Trophoblast cell (in vitro differentiated cells and primary cell): Measurements from ENCODE around the gene GDF15.

ENCODE experiments used
- DNase-seq, 2 donors: peaks; one replicate each; pipeline ENCODE4 v3.0.0-alpha.2; 2016
- H2AFZ ChIP-seq: 2 replicates; pipeline ENCODE4 v1.6.1; 2013; ENCODE audit warnings: low read length, moderate library complexity, mild to moderate bottlenecking; ENCODE audit not compliant: insufficient read depth, poor library complexity
- H2AK5ac ChIP-seq: 2 replicates; pipeline ENCODE4 v1.6.1; 2013; ENCODE audit warnings: mild to moderate bottlenecking, low read length
- H2BK120ac ChIP-seq: 2 replicates; pipeline ENCODE4 v1.6.1; 2013; ENCODE audit warnings: low read length, mild to moderate bottlenecking, moderate library complexity; ENCODE audit not compliant: insufficient read depth, poor library complexity
- H2BK12ac ChIP-seq: 2 replicates; pipeline ENCODE4 v1.6.1; 2013; ENCODE audit warnings: mild to moderate bottlenecking, low read length, moderate library complexity
- H2BK5ac ChIP-seq: 2 replicates; pipeline ENCODE4 v1.6.1; 2013; ENCODE audit warnings: low read length, low read depth, moderate library complexity, mild to moderate bottlenecking; ENCODE audit not compliant: poor library complexity
- H3K14ac ChIP-seq: 2 replicates; pipeline ENCODE4 v1.6.1; 2013; ENCODE audit warnings: mild to moderate bottlenecking, low read length
- H3K18ac ChIP-seq: 2 replicates; pipeline ENCODE4 v1.6.1; 2013; ENCODE audit warnings: mild to moderate bottlenecking, low read length
- H3K23ac ChIP-seq: 2 replicates; pipeline ENCODE4 v1.6.1; 2013; ENCODE audit warnings: low read length
- H3K27ac ChIP-seq: 2 replicates; pipeline ENCODE4 v1.5.1; 2013; ENCODE audit warnings: low read depth, mild to moderate bottlenecking, inconsistent platforms, low read length, moderate library complexity
- H3K27me3 ChIP-seq: 2 replicates; pipeline ENCODE4 v1.6.1; 2013; ENCODE audit warnings: inconsistent platforms, mild to moderate bottlenecking, low read length, moderate library complexity; ENCODE audit not compliant: insufficient read depth
- H3K36me3 ChIP-seq, 2 experiments: 1 replicate in 1 of 2; 2 replicates in 1 of 2; pipeline ENCODE4 v1.6.1; 2013; ENCODE audit warnings: low read length in 2 of 2, mild to moderate bottlenecking in 2 of 2, moderate library complexity in 1 of 2; ENCODE audit not compliant: insufficient read depth in 2 of 2, control insufficient read depth in 1 of 2
- H3K4ac ChIP-seq: 2 replicates; pipeline ENCODE4 v1.6.1; 2013; ENCODE audit warnings: low read depth, mild to moderate bottlenecking, low read length, moderate library complexity
- H3K4me1 ChIP-seq, 2 experiments: 1 replicate in 1 of 2; 2 replicates in 1 of 2; pipeline ENCODE4 v1.6.1; 2013; ENCODE audit warnings: low read length in 2 of 2, mild to moderate bottlenecking in 2 of 2, moderate library complexity in 1 of 2; ENCODE audit not compliant: insufficient read depth in 2 of 2, control insufficient read depth in 1 of 2
- H3K4me2 ChIP-seq: 2 replicates; pipeline ENCODE4 v1.6.1; 2013; ENCODE audit warnings: inconsistent platforms, mild to moderate bottlenecking, low read length, moderate library complexity
- H3K4me3 ChIP-seq: 2 replicates; pipeline ENCODE4 v1.5.1; 2013; ENCODE audit warnings: mild to moderate bottlenecking, low read depth, low read length, inconsistent platforms
- H3K79me1 ChIP-seq: one replicate; pipeline ENCODE4 v1.6.1; 2013; ENCODE audit warnings: low read length
- H3K79me2 ChIP-seq: 2 replicates; pipeline ENCODE4 v1.6.1; 2013; ENCODE audit warnings: low read length, mild to moderate bottlenecking; ENCODE audit not compliant: control insufficient read depth, insufficient read depth, poor library complexity
- H3K9ac ChIP-seq: 2 replicates; pipeline ENCODE4 v1.6.1; 2013; ENCODE audit warnings: mild to moderate bottlenecking, low read length
- H3K9me3 ChIP-seq: 2 replicates; pipeline ENCODE4 v1.6.1; 2013; ENCODE audit warnings: low read depth, mild to moderate bottlenecking, control low read depth, inconsistent platforms, low read length; ENCODE audit not compliant: insufficient read depth
- H4K12ac ChIP-seq: 2 replicates; pipeline ENCODE4 v1.6.1; 2013; ENCODE audit warnings: low read depth, mild to moderate bottlenecking, low read length, moderate library complexity
- H4K8ac ChIP-seq: 2 replicates; pipeline ENCODE4 v1.6.1; 2013; ENCODE audit warnings: low read depth, mild to moderate bottlenecking, low read length, moderate library complexity
- H4K91ac ChIP-seq: one replicate; pipeline ENCODE4 v1.6.1; 2013; ENCODE audit warnings: low read depth, mild to moderate bottlenecking, low read length, moderate library complexity
- WGBS: extraction: QIAGEN DNeasy Blood & Tissue Kit; methylation state at CpG from one replicate; pipeline ENCODE4 v1.1.7; 2013; ENCODE audit warnings: missing lambda C conversion rate; ENCODE audit not compliant: insufficient read length, insufficient coverage; ENCODE audit errors: extremely low coverage; 5-methylcytosine and 5-hydroxymethylcytosine counted together

GDF15 gene

DNA sequence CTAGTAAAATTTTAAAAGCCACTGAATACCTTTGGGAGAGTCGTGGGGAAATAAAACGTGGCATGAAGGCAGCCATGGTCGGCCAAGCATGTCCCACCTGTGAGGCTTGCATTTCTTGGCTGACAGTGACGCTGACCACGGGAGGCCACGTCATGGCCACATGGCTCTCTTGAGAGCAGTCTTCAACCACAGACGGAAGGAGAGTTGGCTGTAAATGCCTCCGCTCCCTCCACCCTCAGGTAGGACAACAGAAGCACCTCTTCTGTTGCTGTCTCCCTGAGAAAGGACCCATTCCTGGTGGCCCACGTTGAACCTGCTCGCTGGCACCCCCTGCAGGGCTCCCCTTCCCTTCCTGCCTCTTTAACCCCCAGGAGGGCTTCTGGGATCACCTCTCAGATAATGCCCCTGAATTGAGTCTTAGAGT lies 22.1 kb downstream of the GDF15 start:
- H4K8ac ChIP-seq: peak overlapping the region; percentile 56
- H3K4me3 ChIP-seq: no peak overlapping the region
- no peak overlapping the region for H4K12ac ChIP-seq
- WGBS: no CpG with 5 or more reads among the region's 10 CpGs
- peak overlapping the region; percentile 82 for H2BK12ac ChIP-seq
- no peaks in the 10 kb centered on the region for H3K4me1 ChIP-seq
- no peaks in the 10 kb centered on the region for H3K27me3 ChIP-seq
- no peak overlapping the region for H3K18ac ChIP-seq
- no peak overlapping the region for H3K4ac ChIP-seq
- no peak overlapping the region for H3K4me2 ChIP-seq
- H3K79me2 ChIP-seq: no peaks in the 10 kb centered on the region
- peaks cover 1% of the 10 kb centered on the region for H3K79me1 ChIP-seq
- H3K23ac ChIP-seq: no peak overlapping the region
- no peaks in the 10 kb centered on the region for H3K9me3 ChIP-seq
- H4K91ac ChIP-seq: no peak overlapping the region
- peak overlapping the region; percentile 5 for H3K14ac ChIP-seq
- no peaks in the 10 kb centered on the region for H3K36me3 ChIP-seq
- DNase-seq: peak; percentile 23 to 53
- H3K27ac ChIP-seq: no peak overlapping the region
- H2BK5ac ChIP-seq: no peak overlapping the region
- H3K9ac ChIP-seq: no peak overlapping the region
- H2AK5ac ChIP-seq: peak overlapping the region; percentile 93
- H2BK120ac ChIP-seq: peak overlapping the region; percentile 31
- no peak overlapping the region for H2AFZ ChIP-seq

GRCh38 chr19:18412610-18413239 lies 26.8 kb downstream of the GDF15 start:
- H3K23ac ChIP-seq: no peak overlapping the region
- no peak overlapping the region for H2BK12ac ChIP-seq
- H3K36me3 ChIP-seq: no peaks in the 10 kb centered on the region
- H3K27me3 ChIP-seq: no peaks in the 10 kb centered on the region
- H4K12ac ChIP-seq: no peak overlapping the region
- H3K9me3 ChIP-seq: peaks cover 1% of the 10 kb centered on the region
- no peak for DNase-seq
- no peak overlapping the region for H3K14ac ChIP-seq
- no peak overlapping the region for H4K8ac ChIP-seq
- no peak overlapping the region for H3K18ac ChIP-seq
- no peak overlapping the region for H3K4ac ChIP-seq
- no peak overlapping the region for H2BK120ac ChIP-seq
- H3K4me2 ChIP-seq: no peak overlapping the region
- H2BK5ac ChIP-seq: no peak overlapping the region
- peaks cover 13 to 15% of the 10 kb centered on the region in 2 experiments for H3K4me1 ChIP-seq
- no peak overlapping the region for H3K4me3 ChIP-seq
- no peak overlapping the region for H3K27ac ChIP-seq
- H3K79me2 ChIP-seq: peaks cover 5% of the 10 kb centered on the region
- no peak overlapping the region for H2AFZ ChIP-seq
- no peak overlapping the region for H2AK5ac ChIP-seq
- no CpG with 5 or more reads among the region's 16 CpGs for WGBS
- no peak overlapping the region for H3K9ac ChIP-seq
- no peak overlapping the region for H4K91ac ChIP-seq
- H3K79me1 ChIP-seq: peaks cover 13% of the 10 kb centered on the region

- Histone ChIP-seq H3K18ac (no peak overlapping the region), H2BK120ac (no peak overlapping the region), H3K9me3 (peaks cover 3% of the 10 kb centered on the region), H3K27ac (no peak overlapping the region), H3K36me3 (no peaks in the 10 kb centered on the region), H3K4me3 (no peak overlapping the region), H4K91ac (no peak overlapping the region), H3K14ac (no peak overlapping the region), H4K12ac (no peak overlapping the region), H3K4ac (no peak overlapping the region), H3K23ac (no peak overlapping the region), H3K4me1 (peaks cover 27 to 29% of the 10 kb centered on the region in 2 experiments), H3K79me1 (peaks cover 27% of the 10 kb centered on the region), H3K27me3 (no peaks in the 10 kb centered on the region), H2AFZ (no peak overlapping the region), H4K8ac (no peak overlapping the region), H3K79me2 (peaks cover 10% of the 10 kb centered on the region), H3K9ac (no peak overlapping the region), H3K4me2 (no peak overlapping the region), H2AK5ac (peak overlapping the region; percentile 8), H2BK12ac (no peak overlapping the region), H2BK5ac (no peak overlapping the region)
- no CpG with 5 or more reads among the region's 11 CpGs for WGBS
- no peak for DNase-seq
Measured at GRCh38 chr19:18414504-18415177, 28.7 kb downstream of the GDF15 start.

DNA sequence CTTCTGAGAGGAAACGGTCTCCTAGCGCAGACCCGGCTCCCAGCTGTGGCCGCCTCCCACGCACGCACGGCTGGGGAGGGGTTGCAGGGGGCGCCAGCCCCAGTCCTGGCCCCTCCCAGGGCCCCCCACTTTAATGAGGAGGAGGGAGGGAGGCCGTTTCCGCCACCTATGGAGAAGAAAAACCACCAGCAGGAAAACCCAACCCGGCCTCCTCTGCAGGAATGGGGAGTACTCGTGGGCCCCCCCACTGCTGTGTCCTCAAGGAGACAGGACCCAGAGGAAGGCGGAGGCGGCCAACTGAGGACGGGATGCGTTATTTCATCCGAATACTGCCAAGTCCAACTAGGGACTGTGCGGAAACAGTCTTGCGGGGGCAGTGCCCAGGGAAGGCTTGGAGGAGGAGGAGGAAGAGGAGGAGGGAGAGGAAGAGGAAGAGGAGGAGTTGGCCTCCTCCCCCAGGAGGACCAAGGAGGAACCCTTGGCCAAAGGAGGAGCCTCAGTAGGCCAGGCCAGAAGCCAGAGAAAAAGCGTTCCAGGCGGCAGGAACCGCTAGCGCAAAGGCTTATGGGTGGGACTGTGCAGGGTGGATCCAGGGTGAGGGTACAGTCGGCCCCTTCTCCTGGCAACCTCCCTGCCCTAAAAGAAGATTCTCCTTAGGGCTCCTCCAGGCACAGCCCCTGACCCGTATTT lies 29.4 kb downstream of the GDF15 start:
- Histone ChIP-seq H3K4me2 (no peak overlapping the region), H3K4me3 (no peak overlapping the region), H2BK12ac (peak overlapping the region; percentile 21), H3K4ac (no peak overlapping the region), H3K23ac (no peak overlapping the region), H3K9me3 (peaks cover 3% of the 10 kb centered on the region), H2AK5ac (no peak overlapping the region), H4K91ac (peak overlapping the region; percentile 7), H4K12ac (no peak overlapping the region), H3K36me3 (no peaks in the 10 kb centered on the region), H2BK120ac (no peak overlapping the region), H3K4me1 (peaks cover 29 to 34% of the 10 kb centered on the region in 2 experiments), H3K79me1 (peaks cover 32% of the 10 kb centered on the region), H3K27ac (no peak overlapping the region), H3K27me3 (no peaks in the 10 kb centered on the region), H2AFZ (no peak overlapping the region), H3K18ac (peak overlapping the region; percentile 40), H3K9ac (no peak overlapping the region), H4K8ac (peak overlapping the region; percentile 55), H2BK5ac (no peak overlapping the region), H3K79me2 (peaks cover 14% of the 10 kb centered on the region), H3K14ac (peak overlapping the region; percentile 4)
- WGBS: no CpG with 5 or more reads among the region's 25 CpGs
- no peak for DNase-seq
